HG02571 (cell line): ENCODE measurements around the gene RBMY1B.
"Not testable (repeated sequence)": the region's sequence is repeated elsewhere in the genome, so short reads cannot be mapped to it uniquely, and the experiment has no call there.

Experiments used
- ATAC-seq: cut with Tn5 transposase; IDR thresholded peaks from one replicate; pipeline ENCODE4 v1.9.1; 2021; ENCODE audit warnings: mild to moderate bottlenecking, moderate library complexity; ENCODE audit not compliant: unreplicated experiment

RBMY1B gene

GRCh38 chrY:21511038-21511437, at the start of gene RBMY1B:
Gene RBMY1B, plus strand, starts transcription at chrY:21511338. Its CDS starts 2,013 bp downstream, at chrY:21513351.
- not testable (repeated sequence) for ATAC-seq

- not testable (repeated sequence) for ATAC-seq
These were observed 48.2 kb upstream of the RBMY1B start for GRCh38 chrY:21462915-21463314.

GRCh38 chrY:21482967-21483366, 28.2 kb upstream of the RBMY1B start:
- ATAC-seq: no peak

- ATAC-seq: not testable (repeated sequence)
These were observed 23.4 kb downstream of the RBMY1B start, which contains the start of gene RBMY1A1 for GRCh38 chrY:21534579-21534978. Gene RBMY1A1, plus strand, starts transcription at chrY:21534879. Its CDS starts 2,013 bp downstream, at chrY:21536892.

GRCh38 chrY:21559316-21559984, 48.3 kb downstream of the RBMY1B start:
- not testable (repeated sequence) for ATAC-seq
